ENCODE data around the gene CH25H.

DNA sequence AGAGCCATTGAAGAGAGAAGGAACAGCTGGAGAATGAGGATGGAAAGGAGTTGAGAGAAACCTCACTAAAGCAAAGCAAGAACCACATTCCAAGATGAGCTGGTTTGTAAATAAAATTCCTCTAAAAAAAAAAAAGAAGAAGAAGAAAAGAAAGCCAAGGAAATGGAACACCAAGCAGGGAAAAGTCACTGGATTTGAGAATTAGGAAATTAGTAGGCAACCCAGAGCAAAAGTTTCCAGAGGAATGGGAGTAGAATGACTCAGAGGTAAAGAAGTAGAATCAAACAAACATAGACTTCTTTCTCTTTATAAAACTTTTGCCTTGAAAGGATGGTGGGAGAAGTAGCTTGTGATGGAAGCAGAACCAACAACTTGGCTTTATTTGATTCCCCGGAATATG is 3.9 kb downstream of the CH25H start:
- TF ChIP-seq, protein P1, sequence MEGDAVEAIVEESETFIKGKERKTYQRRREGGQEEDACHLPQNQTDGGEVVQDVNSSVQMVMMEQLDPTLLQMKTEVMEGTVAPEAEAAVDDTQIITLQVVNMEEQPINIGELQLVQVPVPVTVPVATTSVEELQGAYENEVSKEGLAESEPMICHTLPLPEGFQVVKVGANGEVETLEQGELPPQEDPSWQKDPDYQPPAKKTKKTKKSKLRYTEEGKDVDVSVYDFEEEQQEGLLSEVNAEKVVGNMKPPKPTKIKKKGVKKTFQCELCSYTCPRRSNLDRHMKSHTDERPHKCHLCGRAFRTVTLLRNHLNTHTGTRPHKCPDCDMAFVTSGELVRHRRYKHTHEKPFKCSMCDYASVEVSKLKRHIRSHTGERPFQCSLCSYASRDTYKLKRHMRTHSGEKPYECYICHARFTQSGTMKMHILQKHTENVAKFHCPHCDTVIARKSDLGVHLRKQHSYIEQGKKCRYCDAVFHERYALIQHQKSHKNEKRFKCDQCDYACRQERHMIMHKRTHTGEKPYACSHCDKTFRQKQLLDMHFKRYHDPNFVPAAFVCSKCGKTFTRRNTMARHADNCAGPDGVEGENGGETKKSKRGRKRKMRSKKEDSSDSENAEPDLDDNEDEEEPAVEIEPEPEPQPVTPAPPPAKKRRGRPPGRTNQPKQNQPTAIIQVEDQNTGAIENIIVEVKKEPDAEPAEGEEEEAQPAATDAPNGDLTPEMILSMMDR (IDR thresholded peaks at IDR 0.05), result no peak
- TF ChIP-seq POLR2A (IDR thresholded peaks at IDR 0.05), result no peak

All from right lobe of liver (tissue), 4 donors.